Tibial nerve (tissue), 4 donors: ENCODE results near the gene DYNC1LI2. TPM values are rescaled to one million over a fixed set of nuclear protein-coding genes. Genes with fewer than 3 reads are reported as not detected.

Experiments used
- DNase-seq, 2 donors: peaks; one replicate each; pipeline ENCODE4 v3.0.0-alpha.2; 2019; ENCODE audit warnings: low spot score in 2 of 2
- H3K27ac ChIP-seq, 4 donors: fragments of 200-600 bp; sonication (generic) in 3 of 4; one replicate each; pipeline ENCODE4 v1.5.1; 2017 to 2019; ENCODE audit warnings: mild to moderate bottlenecking in 1 of 4
- H3K27me3 ChIP-seq, 2 donors: fragments of 200-600 bp; sonication (generic) in 1 of 2; one replicate each; pipeline versions ENCODE4 v1.5.1 to v1.6.0; 2017 to 2019
- H3K36me3 ChIP-seq, 3 donors: fragments of 200-600 bp; sonication (generic); one replicate each; pipeline ENCODE4 v1.5.1; 2018 to 2019
- H3K4me1 ChIP-seq, 4 donors: fragments of 200-600 bp; sonication (generic) in 3 of 4; one replicate each; pipeline ENCODE4 v1.5.1; 2017 to 2019
- H3K4me3 ChIP-seq, 4 donors: fragments of 200-600 bp; sonication (generic) in 3 of 4; one replicate each; pipeline ENCODE4 v1.5.1; 2017 to 2019; ENCODE audit warnings: mild to moderate bottlenecking in 1 of 4, moderate library complexity in 1 of 4
- H3K9me3 ChIP-seq, 4 donors: fragments of 200-600 bp; sonication (generic) in 3 of 4; one replicate each; pipeline ENCODE4 v1.5.1; 2017 to 2019
- CTCF ChIP-seq, 5 experiments: fragments of 200-600 bp in 3 of 5; fragments of 450-650 bp in 2 of 5; sonication (generic) in 3 of 5; IDR thresholded peaks; one replicate each; pipeline ENCODE4 v1.5.1; 2016 to 2019; ENCODE audit warnings: antibody characterized with exemption in 5 of 5, mild to moderate bottlenecking in 3 of 5, moderate library complexity in 2 of 5
- EP300 ChIP-seq, 2 donors: sonication (generic); formaldehyde crosslinking; IDR thresholded peaks; one replicate each; pipeline ENCODE4 v1.6.1; 2017; ENCODE audit warnings: antibody characterized with exemption in 2 of 2, mild to moderate bottlenecking in 1 of 2
- POLR2A ChIP-seq, 2 donors: fragments of 450-650 bp; IDR thresholded peaks; one replicate each; pipeline ENCODE4 v1.6.1; 2017; ENCODE audit warnings: antibody characterized with exemption in 2 of 2, mild to moderate bottlenecking in 2 of 2, moderate library complexity in 2 of 2
- WGBS, 2 donors: methylation state at CpG; one replicate each; pipeline ENCODE4 v1.1.5; 2018; 5-methylcytosine and 5-hydroxymethylcytosine counted together
- total RNA-seq, 4 donors: library from RNA; depleted of rRNA; stranded (reverse); fragments of >200 nt; gene quantifications; one replicate each; pipeline ENCODE4 v1.1.0, GENCODE V29; 2016

The DYNC1LI2 gene
- total RNA-seq, 4 donors from 2014 or later = 248 to 363 (median 266) TPM

DNA sequence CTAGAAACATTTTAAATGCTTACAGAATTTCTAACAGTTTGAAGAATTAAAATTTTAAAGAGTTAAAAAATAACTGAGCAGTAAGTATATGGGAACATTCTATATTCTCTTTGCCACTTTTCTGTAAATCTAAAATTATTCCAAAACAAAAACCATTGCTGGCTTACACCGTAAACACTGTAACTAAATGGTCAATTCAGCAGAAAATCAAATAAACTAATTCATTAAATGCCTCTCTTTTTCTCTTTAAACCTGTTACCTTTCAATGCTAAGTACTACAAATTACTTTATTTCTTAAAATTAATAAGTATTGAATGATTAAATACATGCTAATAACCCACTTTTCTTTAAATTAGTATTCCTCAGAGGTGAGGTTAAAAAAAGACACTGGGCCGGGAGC is 36.0 kb upstream of the DYNC1LI2 start:
- H3K36me3 ChIP-seq = no peaks in the 10 kb centered on the region
- no peak overlapping the region for H3K27ac ChIP-seq
- H3K4me3 ChIP-seq = no peak overlapping the region
- no peak for DNase-seq
- no peaks in the 10 kb centered on the region for H3K9me3 ChIP-seq
- H3K4me1 ChIP-seq = no peaks in the 10 kb centered on the region
- no peak for TF ChIP-seq EP300 (IDR thresholded peaks at IDR 0.05)
- no peak for TF ChIP-seq POLR2A (IDR thresholded peaks at IDR 0.05)
- WGBS, 2 donors = 90 to 91% methylated on average over 2 of the region's 2 CpGs
- no peaks in the 10 kb centered on the region for H3K27me3 ChIP-seq

GRCh38 chr16:66786551-66786950 is 35.1 kb upstream of the DYNC1LI2 start:
- no peak for TF ChIP-seq CTCF (IDR thresholded peaks at IDR 0.05)
- TF ChIP-seq POLR2A (IDR thresholded peaks at IDR 0.05) = no peak
- H3K4me3 ChIP-seq = no peak overlapping the region
- WGBS, 2 donors = 81 to 89% methylated on average over 3 of the region's 3 CpGs

DNA sequence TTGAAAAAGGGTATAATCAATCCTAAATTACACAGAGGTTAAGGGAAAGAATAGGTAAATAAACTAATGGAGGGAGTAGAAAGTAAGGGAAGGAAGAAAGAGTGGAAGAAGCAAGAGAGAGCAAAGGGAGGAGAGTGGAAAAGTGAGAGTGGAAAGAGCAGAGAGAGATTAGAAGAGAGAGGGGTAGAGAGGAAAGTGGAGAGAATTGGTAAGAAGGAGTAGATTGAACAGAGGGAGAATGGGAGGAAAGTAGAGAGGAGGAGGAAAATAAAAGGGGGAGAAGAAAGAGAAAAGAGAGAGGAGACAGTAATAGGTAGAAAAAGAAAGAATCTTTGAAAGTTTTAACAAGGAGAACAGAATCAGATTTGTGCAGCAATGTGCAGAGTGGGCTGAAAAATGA is 25.0 kb upstream of the DYNC1LI2 start:
- Histone ChIP-seq H3K36me3 (no peaks in the 10 kb centered on the region), H3K4me1 (no peaks in the 10 kb centered on the region), H3K27ac (no peak overlapping the region), H3K9me3 (no peaks in the 10 kb centered on the region), H3K4me3 (no peak overlapping the region), H3K27me3 (no peaks in the 10 kb centered on the region)
- TF ChIP-seq EP300 (IDR thresholded peaks at IDR 0.05) = no peak
- no peak for TF ChIP-seq CTCF (IDR thresholded peaks at IDR 0.05)
- no peak for TF ChIP-seq POLR2A (IDR thresholded peaks at IDR 0.05)
- DNase-seq = no peak

More at GRCh38 chr16:66786551-66786950, 35.1 kb upstream of the DYNC1LI2 start:
- H3K27ac ChIP-seq = no peak overlapping the region
- H3K36me3 ChIP-seq = no peaks in the 10 kb centered on the region
- H3K27me3 ChIP-seq = no peaks in the 10 kb centered on the region
- no peaks in the 10 kb centered on the region for H3K9me3 ChIP-seq
- no peaks in the 10 kb centered on the region for H3K4me1 ChIP-seq
- no peak for DNase-seq

DNA sequence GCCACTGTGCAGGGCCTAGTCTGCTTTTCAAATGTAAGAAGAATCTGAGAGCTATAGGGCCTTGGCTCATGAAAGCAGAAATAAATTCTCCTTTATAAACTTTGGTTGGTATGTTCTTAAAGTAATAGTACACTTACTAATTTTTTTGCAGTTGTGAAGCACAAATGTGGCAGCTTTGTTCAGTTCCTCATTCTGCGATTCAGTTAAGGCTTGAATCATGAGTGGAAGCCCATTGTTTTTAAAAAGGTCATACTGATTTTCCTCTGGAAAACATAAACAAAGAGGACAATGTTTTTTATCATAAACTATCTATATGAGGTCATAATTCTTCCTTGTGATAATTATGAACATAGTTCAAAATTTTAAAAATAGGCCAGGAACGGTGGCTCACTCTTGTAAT is 23.6 kb upstream of the DYNC1LI2 start:
- Histone ChIP-seq H3K9me3 (no peaks in the 10 kb centered on the region), H3K4me3 (no peak overlapping the region), H3K27ac (no peak overlapping the region), H3K36me3 (no peaks in the 10 kb centered on the region), H3K4me1 (no peaks in the 10 kb centered on the region), H3K27me3 (no peaks in the 10 kb centered on the region)
- TF ChIP-seq EP300 (IDR thresholded peaks at IDR 0.05) (no peak), POLR2A (IDR thresholded peaks at IDR 0.05) (no peak), CTCF (IDR thresholded peaks at IDR 0.05) (no peak)
- no peak for DNase-seq
- 28 to 53% methylated on average over 2 of the region's 2 CpGs for WGBS, 2 donors

GRCh38 chr16:66758086-66758485 is 6.7 kb upstream of the DYNC1LI2 start:
- Histone ChIP-seq H3K36me3 (no peaks in the 10 kb centered on the region), H3K27me3 (no peaks in the 10 kb centered on the region), H3K4me1 (no peaks in the 10 kb centered on the region), H3K4me3 (no peak overlapping the region), H3K27ac (no peak overlapping the region), H3K9me3 (no peaks in the 10 kb centered on the region)
- no peak for DNase-seq
- TF ChIP-seq POLR2A (IDR thresholded peaks at IDR 0.05) = no peak
- no peak for TF ChIP-seq EP300 (IDR thresholded peaks at IDR 0.05)
- no peak for TF ChIP-seq CTCF (IDR thresholded peaks at IDR 0.05)

- H3K4me1 ChIP-seq = peaks cover 0 to 20% (median 12%) of the 10 kb centered on the region in 4 donors
- 67 to 69% methylated on average over 3 of the region's 3 CpGs for WGBS, 2 donors
- no peak overlapping the region for H3K4me3 ChIP-seq
- no peaks in the 10 kb centered on the region for H3K36me3 ChIP-seq
- DNase-seq = no peak
- H3K9me3 ChIP-seq = no peaks in the 10 kb centered on the region
- TF ChIP-seq EP300 (IDR thresholded peaks at IDR 0.05) = no peak
- TF ChIP-seq CTCF (IDR thresholded peaks at IDR 0.05) = no peak
- no peak for TF ChIP-seq POLR2A (IDR thresholded peaks at IDR 0.05)
- no peaks in the 10 kb centered on the region for H3K27me3 ChIP-seq
- H3K27ac ChIP-seq = no peak overlapping the region
Observed at GRCh38 chr16:66754819-66755218, 3.4 kb upstream of the DYNC1LI2 start.
